NCI-H187 (cell line): Measurements from ENCODE around the gene CLSTN1.
"Not testable (repeated sequence)": the region's sequence is repeated elsewhere in the genome, so short reads cannot be mapped to it uniquely, and the experiment has no call there.

Experiments used
- DNase-seq, 2 experiments: peaks; one replicate each; lab custom pipeline; 2025; lab: John Stamatoyannopoulos, UW

The CLSTN1 gene

DNA sequence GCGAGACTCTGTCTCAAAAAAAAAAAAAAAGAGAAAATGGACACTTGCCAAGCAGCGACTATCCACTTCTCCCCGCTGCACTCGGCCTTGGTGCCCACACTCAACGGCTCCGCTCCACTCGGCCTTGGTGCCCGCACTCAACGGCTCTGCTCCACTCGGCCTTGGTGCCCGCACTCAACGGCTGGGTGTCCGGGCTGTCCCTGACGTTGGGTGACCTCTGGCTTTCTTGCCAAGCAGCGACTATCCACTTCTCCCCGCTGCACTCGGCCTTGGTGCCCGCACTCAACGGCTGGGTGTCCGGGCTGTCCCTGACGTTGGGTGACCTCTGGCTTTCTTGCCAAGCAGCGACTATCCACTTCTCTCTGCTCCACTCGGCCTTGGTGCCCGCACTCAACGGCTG, 61.3 kb downstream of the CLSTN1 start:
- DNase-seq = not testable (repeated sequence)

DNA sequence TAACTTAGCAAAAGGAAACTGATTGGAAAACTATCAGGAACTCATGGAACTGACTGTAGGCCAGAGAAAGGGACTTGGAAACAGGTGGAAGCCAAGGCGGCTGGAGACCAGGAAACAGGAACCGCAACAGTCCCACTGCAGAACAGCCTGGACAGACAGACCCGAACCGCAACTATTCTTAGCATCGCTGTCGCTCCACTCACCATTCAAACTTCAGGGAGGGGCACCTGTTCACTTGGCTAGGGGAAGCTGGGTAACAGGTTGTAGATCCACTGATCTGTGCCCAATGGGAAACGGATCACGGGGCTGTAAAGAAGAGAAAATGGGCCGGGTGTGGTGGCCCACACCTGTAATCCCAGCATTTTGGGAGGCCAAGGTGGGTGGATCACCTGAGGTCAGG, 61.9 kb downstream of the CLSTN1 start:
- no peak for DNase-seq

DNA sequence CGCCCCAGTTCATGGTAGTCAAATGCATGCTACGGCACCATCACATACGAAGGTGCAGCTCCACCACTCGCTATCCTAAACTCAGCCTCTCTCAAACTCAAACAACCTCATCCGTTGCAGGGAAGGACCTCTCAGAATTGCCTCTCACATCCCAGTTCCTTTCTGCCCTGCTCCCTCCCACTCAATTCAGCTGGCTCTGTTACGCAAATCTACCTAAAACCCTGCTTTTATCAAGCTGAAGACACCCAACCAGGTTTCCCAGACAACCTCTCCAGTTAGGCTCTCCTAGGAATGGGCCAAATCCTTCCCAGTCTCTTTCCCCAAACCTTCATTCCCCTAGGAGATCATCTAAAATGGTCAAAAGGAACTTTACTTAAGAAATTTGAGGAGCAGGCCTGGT, 62.9 kb downstream of the CLSTN1 start:
- no peak for DNase-seq

DNA sequence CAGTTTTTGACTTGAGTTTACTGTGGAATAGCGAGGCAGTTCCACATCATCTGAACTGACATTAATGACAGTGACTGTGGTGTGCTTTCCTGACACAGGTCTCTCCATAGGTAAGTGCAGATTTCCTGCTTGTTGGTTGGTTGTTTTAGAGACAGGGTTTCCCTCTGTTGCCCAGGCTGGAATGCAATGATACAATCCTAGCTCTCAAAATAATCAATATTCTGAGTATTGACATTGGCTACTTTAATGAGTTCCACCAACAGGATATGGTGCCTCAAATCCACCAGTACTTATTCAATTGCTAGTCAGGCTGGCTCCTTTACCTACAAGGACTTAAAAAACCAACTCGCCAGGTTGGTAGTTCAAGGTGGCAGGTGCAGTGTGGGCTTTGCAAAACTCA, 63.8 kb downstream of the CLSTN1 start:
- DNase-seq = no peak

DNA sequence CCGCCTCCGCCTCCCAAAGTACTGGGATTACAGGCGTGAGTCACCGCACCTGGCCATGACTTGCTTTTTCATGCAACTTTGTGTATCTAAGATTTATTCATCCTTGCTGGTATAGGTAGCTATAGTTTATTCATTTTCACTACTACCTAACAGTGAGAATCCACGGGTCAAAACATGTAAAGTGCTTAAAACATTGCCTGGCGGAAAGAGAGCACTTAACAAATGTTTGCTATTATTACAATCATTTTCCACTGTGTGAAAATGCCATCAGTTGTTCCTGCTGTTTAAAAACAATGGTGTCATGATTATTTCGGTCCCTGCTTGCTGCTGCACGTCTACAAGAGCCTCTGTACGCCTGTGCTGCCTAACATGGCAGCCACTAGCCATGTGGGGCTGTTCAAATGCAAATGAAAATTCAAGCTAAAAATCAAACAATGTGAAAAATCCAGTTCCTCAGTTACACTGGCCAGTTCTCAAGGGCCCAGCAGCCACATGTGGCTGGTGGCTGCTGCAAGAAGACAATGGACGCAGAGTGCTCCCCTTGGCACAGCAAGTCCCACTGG, 65.1 kb downstream of the CLSTN1 start:
- DNase-seq = no peak

DNA sequence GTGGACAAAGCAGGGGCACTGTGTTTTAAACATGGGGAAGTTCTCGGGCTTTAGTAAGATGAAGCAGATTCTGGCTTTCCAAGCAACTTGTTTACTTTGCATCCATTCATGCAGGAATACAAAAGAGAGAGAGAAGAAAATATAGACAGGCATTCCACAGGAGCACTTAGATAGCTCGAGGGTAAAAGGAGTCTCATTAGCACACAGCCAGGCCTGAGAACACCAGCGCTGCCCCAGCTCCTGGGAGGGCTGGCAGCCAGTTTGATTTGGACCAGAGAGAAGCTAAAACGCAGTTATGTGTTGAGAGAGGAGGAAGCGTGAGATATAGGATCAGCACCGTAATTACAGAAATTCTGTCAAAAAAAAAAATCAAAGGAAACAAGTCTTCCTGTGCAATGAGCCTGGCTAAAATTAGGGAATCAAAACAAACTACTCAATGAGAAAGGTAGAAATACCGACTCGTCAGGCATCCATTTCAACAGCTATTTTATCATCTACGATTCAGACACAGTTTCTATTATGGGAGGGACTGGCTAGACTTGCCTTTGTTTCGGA, 68.2 kb downstream of the CLSTN1 start:
- no peak for DNase-seq

DNA sequence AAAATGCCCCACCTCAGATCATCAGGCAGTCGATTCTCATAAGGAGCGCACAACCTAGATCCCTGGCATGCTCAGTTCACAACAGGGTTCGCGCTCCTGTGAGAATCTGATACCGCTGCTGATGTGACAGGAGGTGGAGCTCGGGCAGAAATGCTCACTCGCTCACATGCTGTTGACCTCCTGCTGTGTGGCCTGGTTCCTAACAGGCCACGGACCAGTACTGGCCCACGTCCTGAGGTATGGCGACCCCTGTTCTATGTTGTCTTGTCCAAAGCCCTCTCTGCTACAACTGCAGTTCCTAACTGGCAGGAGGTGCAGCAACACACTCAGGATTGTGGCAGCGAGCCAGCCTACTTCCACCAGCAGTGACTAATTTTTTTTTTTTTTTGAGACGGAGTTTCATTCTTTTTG, 70.6 kb downstream of the CLSTN1 start:
- no peak for DNase-seq

DNA sequence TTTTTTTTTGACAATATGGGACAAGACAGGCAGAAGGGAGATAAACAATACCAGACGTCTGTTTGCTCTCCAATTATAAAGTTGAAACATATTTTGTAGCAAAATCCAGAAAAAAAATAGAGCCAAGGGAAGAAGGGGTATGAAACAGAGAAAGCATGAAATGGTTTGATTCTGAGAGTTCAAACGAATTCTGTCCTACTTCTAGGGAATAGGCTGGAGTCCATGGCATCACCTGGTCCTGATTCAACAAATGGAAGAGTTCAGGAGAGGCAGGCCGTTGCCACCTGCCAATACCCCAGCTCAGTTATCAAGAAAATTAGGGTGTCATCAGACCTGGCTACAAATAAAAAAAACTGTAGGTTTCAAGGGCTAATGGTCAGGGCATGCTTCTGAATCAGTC, 71.8 kb downstream of the CLSTN1 start:
- DNase-seq = no peak

DNA sequence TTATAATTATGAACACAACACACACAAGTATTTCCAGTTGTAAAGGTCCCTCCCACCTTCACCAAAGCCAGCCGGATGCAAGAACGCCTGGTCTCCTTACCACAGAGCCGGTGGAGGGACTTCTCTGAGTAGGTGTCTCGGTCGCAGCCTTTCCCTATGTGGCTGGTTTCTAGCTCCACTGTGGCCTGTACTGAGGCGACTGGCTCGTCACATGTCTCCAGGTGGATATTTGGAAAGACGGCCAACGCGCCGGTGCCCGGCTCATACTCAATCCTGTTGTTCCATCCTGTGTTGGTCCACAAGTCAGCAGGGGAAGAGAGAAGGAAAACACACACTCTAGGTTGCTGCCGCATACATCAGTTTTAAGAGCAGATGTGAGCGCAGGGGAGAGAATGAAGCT, 74.4 kb downstream of the CLSTN1 start:
- DNase-seq = no peak

DNA sequence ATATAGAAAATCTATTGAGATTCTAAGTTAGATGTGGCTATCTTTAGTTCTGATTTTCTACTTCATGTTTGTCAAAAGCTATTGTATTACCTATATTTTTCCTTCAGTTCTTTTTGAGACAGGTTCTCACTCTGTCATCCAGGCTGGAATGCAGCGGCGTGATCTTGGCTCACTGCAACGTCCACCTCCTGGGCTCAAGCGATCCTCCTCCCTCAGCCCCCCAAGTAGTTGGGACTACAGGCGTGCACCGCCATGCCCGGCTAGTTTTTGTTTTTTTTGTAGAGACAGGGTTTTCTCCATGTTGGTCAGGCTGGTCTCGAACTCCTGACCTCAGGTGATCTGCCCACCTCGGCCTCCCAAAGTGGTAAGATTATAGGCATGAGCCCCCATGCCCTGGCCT, 75.4 kb downstream of the CLSTN1 start:
- not testable (repeated sequence) for DNase-seq

DNA sequence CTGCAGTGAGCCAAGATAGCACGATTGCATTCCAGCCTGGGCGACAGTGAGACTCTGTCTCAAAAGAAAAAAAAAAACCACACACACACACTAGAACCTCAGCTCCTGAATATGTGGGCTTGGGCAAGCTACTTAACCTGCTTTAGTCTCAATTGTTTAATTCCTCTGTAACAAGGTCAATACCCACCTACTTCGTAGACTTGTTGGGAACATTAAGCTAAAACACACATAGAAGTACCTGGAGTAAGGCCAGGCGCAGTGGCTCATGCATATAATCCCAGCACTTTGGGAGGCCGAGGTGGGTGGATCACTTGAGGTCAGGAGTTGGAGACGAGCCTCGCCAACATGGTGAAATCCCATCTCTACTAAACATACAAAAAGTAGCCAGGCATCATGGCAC, 77.1 kb downstream of the CLSTN1 start:
- DNase-seq = no peak

DNA sequence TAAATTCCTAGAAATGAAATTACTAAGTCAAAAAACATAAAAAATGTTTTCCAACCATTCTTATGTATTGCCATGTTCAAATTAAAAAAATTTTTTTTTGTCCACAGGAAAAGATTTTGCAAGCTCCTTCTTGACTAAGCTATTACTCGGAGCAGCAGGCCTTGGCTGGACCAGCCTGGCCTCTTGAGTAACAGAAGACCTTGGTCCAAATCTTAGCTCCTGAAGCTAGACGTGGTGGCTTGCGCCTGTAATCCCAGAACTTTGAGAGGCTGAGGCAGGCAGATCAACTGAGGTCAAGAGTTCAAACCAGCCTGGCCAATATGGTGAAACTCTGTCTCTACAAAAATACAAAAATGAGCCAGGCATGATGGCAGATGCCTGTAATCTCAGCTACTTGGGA, 77.6 kb downstream of the CLSTN1 start:
- no peak for DNase-seq

DNA sequence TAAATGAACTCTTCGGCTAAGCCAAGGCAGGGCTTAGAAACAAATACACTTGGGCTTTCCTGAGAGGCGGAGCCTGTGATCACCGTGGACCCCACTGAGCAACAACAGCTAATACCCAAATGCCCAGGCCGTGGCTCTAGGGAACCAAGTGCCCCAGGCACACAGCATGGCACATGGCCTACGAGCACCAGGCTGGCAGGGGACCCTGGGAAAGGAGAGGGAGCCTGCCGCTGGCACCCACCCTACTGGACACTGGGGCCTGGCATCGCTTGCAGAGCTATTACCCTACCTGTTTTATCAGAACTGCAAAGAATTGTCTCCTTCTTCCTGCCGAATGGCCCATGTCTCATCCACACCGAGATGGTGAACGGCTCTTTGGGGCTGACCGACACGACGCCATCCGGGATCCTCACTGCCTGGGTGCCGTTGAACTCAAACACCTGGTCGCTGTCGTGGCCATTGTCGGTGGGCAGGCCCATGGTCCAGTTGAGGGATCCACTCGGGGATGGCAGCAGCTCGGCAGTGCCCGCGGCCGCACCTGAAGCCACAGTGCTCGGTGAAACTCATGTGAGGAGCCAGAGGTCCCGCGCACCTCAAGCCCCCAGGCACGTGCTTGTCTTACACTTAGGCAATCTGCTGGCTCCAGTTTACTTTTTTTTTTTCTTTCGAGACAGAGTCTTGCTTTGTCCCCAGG, 79.5 kb downstream of the CLSTN1 start:
- DNase-seq = no peak

DNA sequence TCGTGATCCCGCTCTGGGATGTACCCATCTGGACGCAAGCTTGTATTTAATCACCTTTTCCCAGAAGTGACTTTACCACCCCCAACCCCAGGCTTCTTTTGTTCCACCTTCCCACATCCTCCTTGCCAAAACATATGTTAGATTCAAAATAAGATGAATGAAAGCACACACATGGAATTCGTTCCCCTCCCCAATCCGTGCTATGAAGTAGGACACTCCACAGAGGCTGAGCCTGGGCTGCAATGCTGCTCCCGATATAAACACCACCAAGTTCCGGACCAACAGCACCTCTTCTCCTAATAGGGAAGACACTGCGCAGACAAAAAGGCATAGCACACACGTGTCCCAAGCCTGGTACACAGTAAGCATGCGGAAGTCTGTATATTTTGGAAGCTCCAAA, 86.1 kb downstream of the CLSTN1 start:
- no peak for DNase-seq

DNA sequence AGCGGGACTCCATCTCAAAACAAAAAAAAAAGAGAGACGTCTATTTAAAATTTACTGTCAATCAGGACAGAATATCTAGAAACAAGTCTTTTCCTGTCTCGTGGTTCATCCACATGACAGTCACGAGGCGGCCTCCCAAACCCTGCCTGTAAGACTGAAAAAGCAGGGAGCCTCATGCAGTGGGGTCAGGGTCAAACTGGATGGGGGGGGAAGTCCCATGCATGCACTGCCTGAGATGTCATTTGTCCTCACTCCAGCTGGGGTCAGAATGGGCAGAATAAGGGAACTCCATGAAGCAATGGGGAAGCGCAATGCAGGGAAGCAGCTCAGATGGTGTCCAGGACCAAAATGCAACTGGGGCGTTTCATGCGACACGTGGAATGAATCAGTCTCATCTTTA, 86.7 kb downstream of the CLSTN1 start:
- DNase-seq = no peak

DNA sequence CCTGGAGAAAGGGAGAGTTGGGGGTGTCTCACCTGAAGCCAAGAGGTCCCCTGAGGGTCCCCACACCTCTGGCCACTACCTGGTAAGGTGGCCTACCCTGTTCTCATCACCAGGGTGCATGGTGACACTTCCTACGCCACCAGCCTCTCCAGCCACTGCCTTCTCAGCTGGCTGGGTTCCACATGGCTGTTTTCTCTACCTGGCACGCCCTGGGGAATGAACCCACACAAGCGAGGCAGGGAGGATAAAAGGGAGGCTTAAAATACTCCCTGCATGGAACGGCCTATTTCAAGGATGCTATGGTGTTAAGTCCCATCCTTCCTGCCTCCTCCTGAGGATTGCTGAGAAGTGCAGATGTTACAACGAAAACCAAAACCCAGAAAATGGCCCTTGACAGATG, 87.5 kb downstream of the CLSTN1 start:
- DNase-seq = no peak

DNA sequence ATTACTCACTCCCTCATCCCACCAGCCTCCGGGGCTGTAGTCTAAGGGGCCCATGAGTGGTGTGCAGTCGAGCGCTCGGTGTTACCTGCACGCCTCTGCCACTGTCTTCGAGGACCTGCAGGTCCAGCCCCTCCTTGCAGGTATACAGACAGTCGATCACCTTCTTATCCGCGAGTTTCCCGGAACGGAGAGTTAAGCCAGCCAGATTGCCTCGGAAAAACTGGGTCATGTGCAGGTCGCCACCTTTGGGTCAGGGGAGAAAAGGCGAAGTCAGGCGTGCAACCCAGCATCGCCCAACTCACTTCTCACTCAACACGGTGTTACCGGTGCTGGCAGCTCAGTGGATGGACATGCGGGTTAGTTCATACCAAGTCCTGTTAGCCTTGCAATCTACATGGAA, 88.0 kb downstream of the CLSTN1 start:
- no peak for DNase-seq

DNA sequence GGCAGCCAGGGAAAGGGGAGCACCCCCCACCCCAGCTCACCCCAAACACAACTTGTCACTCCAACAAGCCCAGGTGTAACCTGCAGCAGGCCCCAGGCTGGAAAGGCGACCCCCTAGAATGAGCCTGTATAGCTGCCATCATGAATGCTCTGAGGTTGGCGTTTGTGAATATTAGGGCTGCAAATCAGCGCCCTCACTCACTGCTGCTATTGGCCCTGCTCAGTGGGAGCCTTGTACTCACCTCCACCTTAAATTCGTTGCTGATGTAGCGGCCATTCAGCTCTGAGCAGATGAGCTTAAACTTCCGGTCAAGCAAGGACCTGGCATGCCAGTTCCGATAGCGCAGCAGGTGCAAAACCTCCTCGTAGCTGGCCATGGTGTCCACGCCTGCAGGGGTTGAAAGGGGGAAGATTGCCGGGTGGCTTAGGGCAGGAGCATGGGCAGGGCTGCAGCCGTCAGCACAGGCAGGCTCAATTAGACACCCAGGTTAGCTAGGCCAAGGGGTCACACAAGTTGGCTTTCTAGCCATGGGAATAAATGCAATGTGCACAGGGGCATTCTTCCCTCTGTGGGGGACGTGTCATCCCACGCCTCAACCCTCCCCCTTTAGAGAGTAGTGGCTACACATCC, 90.5 kb downstream of the CLSTN1 start:
- no peak for DNase-seq

DNA sequence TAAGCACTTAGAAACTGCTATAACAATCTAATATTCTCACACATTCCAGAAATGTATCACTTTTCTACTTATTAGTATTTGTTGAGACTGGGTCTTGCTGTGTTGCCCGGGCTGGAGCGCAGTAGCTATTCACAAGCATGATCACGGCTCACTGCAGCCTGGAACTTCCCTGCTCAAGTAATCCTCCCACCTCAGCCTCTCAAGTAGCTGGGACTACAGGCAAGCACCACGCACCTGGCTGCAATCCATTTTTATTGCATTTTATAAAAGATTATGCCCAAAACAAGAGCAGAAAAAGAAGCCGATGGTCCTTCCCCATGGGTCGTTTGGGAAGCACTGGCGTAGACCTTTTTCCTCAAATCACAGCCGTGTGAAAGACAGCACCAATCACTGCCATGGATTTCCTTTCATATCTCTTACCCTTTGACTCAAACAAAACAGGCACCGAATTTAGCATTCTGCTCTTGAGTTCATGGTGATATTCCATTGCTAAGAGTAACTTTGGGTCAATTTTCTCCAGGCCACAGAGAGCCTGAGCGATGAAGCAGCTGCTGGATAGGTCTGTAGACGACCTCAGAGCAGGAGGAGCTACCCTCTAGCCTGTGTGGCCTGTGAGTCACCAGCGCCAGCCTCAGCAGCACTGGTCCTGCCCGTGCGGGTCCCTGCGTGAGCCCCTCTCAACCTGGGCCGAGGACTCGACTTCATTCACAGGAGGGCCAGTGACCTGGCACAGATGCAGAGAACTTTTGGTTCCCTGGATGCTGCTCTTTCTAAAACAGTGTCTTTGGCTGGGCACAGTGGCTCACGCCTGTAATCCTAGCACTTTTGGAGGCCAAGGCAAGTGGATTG, 91.4 kb downstream of the CLSTN1 start:
- DNase-seq = no peak

DNA sequence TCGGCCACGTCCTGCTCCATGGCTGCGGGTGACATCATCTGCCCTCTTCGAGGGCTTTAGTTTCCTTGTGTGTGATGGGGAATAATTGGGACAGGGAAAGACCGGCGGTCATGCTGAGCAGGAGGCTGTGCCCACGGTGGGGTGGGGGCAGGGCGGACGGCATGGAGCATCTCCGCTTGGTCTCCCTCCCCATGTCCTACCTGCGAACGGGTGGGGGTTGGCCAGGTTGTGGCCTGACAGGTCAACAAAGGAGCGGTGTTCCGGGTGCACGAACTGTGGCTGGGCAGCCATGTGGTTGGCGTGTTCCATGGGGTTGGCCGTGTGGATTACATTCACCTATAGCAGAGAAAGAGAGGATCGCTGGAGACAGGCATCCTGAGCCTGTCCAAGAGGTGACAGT, 92.2 kb downstream of the CLSTN1 start:
- DNase-seq = no peak

DNA sequence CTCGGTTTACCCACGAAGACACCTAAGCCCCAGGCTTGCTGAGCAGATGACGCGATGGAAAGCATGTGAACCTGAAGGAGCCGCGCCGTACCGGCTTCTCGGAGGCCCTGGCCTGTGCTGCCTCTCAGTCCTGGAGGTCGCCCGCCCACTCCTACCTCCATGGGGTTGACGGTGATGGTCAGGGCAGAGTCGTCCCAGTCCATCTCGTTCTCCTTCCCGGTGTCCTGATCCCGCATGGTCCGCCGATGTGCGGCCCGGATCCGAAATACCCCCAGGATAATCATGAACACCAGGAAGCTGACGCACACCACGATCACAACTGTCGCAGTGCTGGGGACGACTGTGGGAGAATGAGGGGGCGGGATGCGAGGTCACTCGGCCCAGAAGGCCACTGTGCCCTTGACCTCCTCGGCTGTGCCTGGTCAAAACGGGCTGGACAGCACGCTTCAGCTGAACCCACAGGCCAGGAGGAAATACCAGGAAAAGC, 92.7 kb downstream of the CLSTN1 start:
- no peak for DNase-seq
